Mucosa of gallbladder (tissue), 1 donor: ENCODE results near the gene CCDC116. TPM values are rescaled to one million over a fixed set of nuclear protein-coding genes. Genes with fewer than 3 reads are reported as not detected.
"Not testable (repeated sequence)": the region's sequence is repeated elsewhere in the genome, so short reads cannot be mapped to it uniquely, and the experiment has no call there.

Source experiments
- DNase-seq: peaks from one replicate; pipeline ENCODE4 v3.0.0-alpha.2; 2020; ENCODE audit warnings: low spot score
- total RNA-seq: library from RNA; stranded (reverse); gene quantifications from one replicate; pipeline ENCODE4 v1.2.1, GENCODE V29; 2021
- donor health status: DM: no; HTN: no; CAD: no.

Gene CCDC116
- total RNA-seq = 0.37 TPM

GRCh38 chr22:21632237-21632895 is at the start of gene CCDC116:
CCDC116 (plus strand) TSS chr22:21632760; CDS start chr22:21633182, 422 bp downstream.
- DNase-seq = no peak

- DNase-seq = no peak
These were observed 49.5 kb upstream of the CCDC116 start for GRCh38 chr22:21582801-21583740.

- no peak for DNase-seq
These were observed 47.2 kb upstream of the CCDC116 start for GRCh38 chr22:21585389-21585788.

- no peak for DNase-seq
These were observed 44.6 kb upstream of the CCDC116 start for GRCh38 chr22:21587803-21588611.

GRCh38 chr22:21589396-21589795 is 43.2 kb upstream of the CCDC116 start:
- DNase-seq = no peak

- no peak for DNase-seq
These were observed 41.5 kb upstream of the CCDC116 start for GRCh38 chr22:21590809-21591641.

GRCh38 chr22:21591695-21592094 is 40.9 kb upstream of the CCDC116 start:
- no peak for DNase-seq

GRCh38 chr22:21592422-21592821 is 40.1 kb upstream of the CCDC116 start:
- DNase-seq = no peak

GRCh38 chr22:21593406-21594232 is 38.9 kb upstream of the CCDC116 start:
- no peak for DNase-seq

- DNase-seq = no peak
These were observed 37.6 kb upstream of the CCDC116 start for GRCh38 chr22:21594865-21595452.

GRCh38 chr22:21596356-21597135 is 36.0 kb upstream of the CCDC116 start:
- DNase-seq = not testable (repeated sequence)

- no peak for DNase-seq
These were observed 34.3 kb upstream of the CCDC116 start for GRCh38 chr22:21598302-21598701.

- DNase-seq = no peak
These were observed 33.3 kb upstream of the CCDC116 start for GRCh38 chr22:21599053-21599893.

- DNase-seq = no peak
These were observed 30.0 kb upstream of the CCDC116 start for GRCh38 chr22:21602579-21602978.

- DNase-seq = no peak
These were observed 28.6 kb upstream of the CCDC116 start for GRCh38 chr22:21603973-21604372.

GRCh38 chr22:21605887-21606564 is 26.5 kb upstream of the CCDC116 start:
- no peak for DNase-seq

- DNase-seq = no peak
These were observed 25.8 kb upstream of the CCDC116 start for GRCh38 chr22:21606775-21607174.
